Loucy (cell line): ENCODE data around the gene ANKDD1A.

Experiments
- EZH2phosphoT487 ChIP-seq: fragments of 200-600 bp; IDR thresholded peaks from 2 replicates; pipeline ENCODE4 v1.6.1; 2018; ENCODE audit warnings: antibody characterized with exemption, mild to moderate bottlenecking, moderate library complexity, borderline replicate concordance
- TF ChIP-seq, protein P1 (sequence below): fragments of 200-600 bp; sonication (generic); conservative IDR thresholded peaks from 2 replicates; pipeline ENCODE4 v1.5.1; 2014; ENCODE audit warnings: mild to moderate bottlenecking, antibody characterized with exemption, low read length

DNA sequence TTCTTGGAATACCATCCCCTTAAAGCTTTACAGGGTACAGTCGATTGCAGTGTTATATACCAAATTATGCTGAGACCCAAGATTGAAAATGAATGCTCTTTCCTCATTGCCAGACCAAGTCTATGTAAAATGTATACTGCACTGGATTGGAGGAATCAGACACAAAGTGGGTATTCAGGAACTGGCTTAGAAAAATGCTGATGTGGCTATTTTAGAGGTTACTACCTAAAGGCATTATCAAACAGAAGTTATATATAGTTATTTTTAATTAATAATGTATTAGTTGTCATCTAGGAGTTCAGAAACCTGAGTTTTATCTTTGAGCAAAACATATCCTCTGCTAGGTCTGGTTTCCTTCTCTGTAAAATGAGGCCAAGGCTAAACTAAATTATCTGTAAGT is 81.6 kb downstream of the ANKDD1A start:
- TF ChIP-seq, protein P1, sequence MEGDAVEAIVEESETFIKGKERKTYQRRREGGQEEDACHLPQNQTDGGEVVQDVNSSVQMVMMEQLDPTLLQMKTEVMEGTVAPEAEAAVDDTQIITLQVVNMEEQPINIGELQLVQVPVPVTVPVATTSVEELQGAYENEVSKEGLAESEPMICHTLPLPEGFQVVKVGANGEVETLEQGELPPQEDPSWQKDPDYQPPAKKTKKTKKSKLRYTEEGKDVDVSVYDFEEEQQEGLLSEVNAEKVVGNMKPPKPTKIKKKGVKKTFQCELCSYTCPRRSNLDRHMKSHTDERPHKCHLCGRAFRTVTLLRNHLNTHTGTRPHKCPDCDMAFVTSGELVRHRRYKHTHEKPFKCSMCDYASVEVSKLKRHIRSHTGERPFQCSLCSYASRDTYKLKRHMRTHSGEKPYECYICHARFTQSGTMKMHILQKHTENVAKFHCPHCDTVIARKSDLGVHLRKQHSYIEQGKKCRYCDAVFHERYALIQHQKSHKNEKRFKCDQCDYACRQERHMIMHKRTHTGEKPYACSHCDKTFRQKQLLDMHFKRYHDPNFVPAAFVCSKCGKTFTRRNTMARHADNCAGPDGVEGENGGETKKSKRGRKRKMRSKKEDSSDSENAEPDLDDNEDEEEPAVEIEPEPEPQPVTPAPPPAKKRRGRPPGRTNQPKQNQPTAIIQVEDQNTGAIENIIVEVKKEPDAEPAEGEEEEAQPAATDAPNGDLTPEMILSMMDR = no peak
- no peak for TF ChIP-seq EZH2phosphoT487
